Measurements from ENCODE around the gene SEM1. TPM values are rescaled to one million over a fixed set of nuclear protein-coding genes. Genes with fewer than 3 reads are reported as not detected.

The SEM1 gene
- polyA plus RNA-seq, 1 donor from 2014 or later: 49.2 TPM

GRCh38 chr7:96728139-96728538, 18.5 kb upstream of the SEM1 start:
- no peaks in the 10 kb centered on the region for H3F3A ChIP-seq (ENCODE audit: insufficient read depth, low read length, poor library complexity, severe bottlenecking)

DNA sequence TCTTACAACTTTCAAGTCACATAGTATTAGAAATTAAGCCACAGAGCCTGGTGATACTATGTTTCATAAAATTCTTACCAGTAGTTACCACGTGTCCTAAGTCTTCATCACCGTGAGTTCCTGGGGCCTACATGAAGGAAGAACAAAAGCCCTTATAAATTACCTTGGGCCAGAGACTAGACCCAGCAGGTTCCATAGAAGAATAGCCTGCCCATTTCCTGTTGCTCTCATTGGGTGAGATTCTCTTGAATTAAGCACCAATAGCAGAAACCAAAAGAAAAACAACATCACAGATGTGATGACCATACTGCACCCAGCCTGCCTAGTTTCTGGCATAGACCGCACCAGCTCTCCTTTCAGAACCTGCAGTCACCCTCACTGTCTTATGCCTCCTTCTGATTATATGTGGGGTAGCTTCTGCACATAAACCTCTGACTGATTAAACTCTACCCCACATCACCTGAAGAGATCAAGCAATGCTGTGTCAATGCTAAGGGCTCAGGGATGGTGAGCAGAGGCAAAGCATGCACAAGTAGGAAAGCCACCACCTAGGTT, 18.0 kb upstream of the SEM1 start:
- Histone ChIP-seq H2AFZ (ENCODE audit: low read depth, low read length) (no peak overlapping the region), H3F3A (ENCODE audit: insufficient read depth, low read length, poor library complexity, severe bottlenecking) (no peaks in the 10 kb centered on the region), H3K79me2 (replicated peaks; ENCODE audit: insufficient read depth, low read length) (no peaks in the 10 kb centered on the region), H3K36me3 (ENCODE audit: insufficient read depth, low read length) (no peaks in the 10 kb centered on the region), H3K4me2 (ENCODE audit: low read length) (no peak overlapping the region), H4K20me1 (ENCODE audit: insufficient read depth) (no peaks in the 10 kb centered on the region), H3K9me3 (ENCODE audit: low read length) (no peaks in the 10 kb centered on the region), H3K27ac (ENCODE audit: low read length) (no peak overlapping the region), H3K4me3 (ENCODE audit: low read length) (no peak overlapping the region), H3K27me3 (ENCODE audit: insufficient read depth, low read depth, low read length) (no peaks in the 10 kb centered on the region), H3K9ac (ENCODE audit: low read length) (no peak overlapping the region), H3K9me2 (ENCODE audit: insufficient read depth, low read length) (no peaks in the 10 kb centered on the region)
- TF ChIP-seq EP300 (conservative IDR thresholded peaks at IDR 0.05; ENCODE audit: poor library complexity, severe bottlenecking): no peak
- no peak for TF ChIP-seq SMC3 (conservative IDR thresholded peaks at IDR 0.05; ENCODE audit: poor library complexity)
- no peak for TF ChIP-seq REST (IDR thresholded peaks at IDR 0.05; ENCODE audit: borderline replicate concordance)
- TF ChIP-seq, protein P1, sequence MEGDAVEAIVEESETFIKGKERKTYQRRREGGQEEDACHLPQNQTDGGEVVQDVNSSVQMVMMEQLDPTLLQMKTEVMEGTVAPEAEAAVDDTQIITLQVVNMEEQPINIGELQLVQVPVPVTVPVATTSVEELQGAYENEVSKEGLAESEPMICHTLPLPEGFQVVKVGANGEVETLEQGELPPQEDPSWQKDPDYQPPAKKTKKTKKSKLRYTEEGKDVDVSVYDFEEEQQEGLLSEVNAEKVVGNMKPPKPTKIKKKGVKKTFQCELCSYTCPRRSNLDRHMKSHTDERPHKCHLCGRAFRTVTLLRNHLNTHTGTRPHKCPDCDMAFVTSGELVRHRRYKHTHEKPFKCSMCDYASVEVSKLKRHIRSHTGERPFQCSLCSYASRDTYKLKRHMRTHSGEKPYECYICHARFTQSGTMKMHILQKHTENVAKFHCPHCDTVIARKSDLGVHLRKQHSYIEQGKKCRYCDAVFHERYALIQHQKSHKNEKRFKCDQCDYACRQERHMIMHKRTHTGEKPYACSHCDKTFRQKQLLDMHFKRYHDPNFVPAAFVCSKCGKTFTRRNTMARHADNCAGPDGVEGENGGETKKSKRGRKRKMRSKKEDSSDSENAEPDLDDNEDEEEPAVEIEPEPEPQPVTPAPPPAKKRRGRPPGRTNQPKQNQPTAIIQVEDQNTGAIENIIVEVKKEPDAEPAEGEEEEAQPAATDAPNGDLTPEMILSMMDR (IDR thresholded peaks at IDR 0.05; ENCODE audit: poor library complexity, severe bottlenecking): no peak
- no peak for TF ChIP-seq EZH2 (IDR thresholded peaks at IDR 0.05; ENCODE audit: borderline replicate concordance, insufficient read depth, low read length, poor library complexity, severe bottlenecking)
- TF ChIP-seq RAD21 (conservative IDR thresholded peaks at IDR 0.05): no peak
- no peak for TF ChIP-seq TAF1 (IDR thresholded peaks at IDR 0.05; ENCODE audit: low read depth)
- TF ChIP-seq POLR2AphosphoS5 (IDR thresholded peaks at IDR 0.05): no peak

More at GRCh38 chr7:96728139-96728538, 18.5 kb upstream of the SEM1 start:
- no peak overlapping the region for H2AFZ ChIP-seq (ENCODE audit: low read depth, low read length)
- no peak overlapping the region for H3K9ac ChIP-seq (ENCODE audit: low read length)
- H3K4me3 ChIP-seq (ENCODE audit: low read length): no peak overlapping the region
- H3K79me2 ChIP-seq (replicated peaks; ENCODE audit: insufficient read depth, low read length): no peaks in the 10 kb centered on the region
- H3K4me2 ChIP-seq (ENCODE audit: low read length): no peak overlapping the region
- no peaks in the 10 kb centered on the region for H3K27me3 ChIP-seq (ENCODE audit: insufficient read depth, low read depth, low read length)
- H3K9me2 ChIP-seq (ENCODE audit: insufficient read depth, low read length): no peaks in the 10 kb centered on the region
- TF ChIP-seq EP300 (conservative IDR thresholded peaks at IDR 0.05; ENCODE audit: poor library complexity, severe bottlenecking) (no peak), RAD21 (conservative IDR thresholded peaks at IDR 0.05) (no peak), TAF1 (IDR thresholded peaks at IDR 0.05; ENCODE audit: low read depth) (no peak), REST (IDR thresholded peaks at IDR 0.05; ENCODE audit: borderline replicate concordance) (no peak), SMC3 (conservative IDR thresholded peaks at IDR 0.05; ENCODE audit: poor library complexity) (no peak), EZH2 (IDR thresholded peaks at IDR 0.05; ENCODE audit: borderline replicate concordance, insufficient read depth, low read length, poor library complexity, severe bottlenecking) (no peak), POLR2AphosphoS5 (IDR thresholded peaks at IDR 0.05) (no peak)
- H3K9me3 ChIP-seq (ENCODE audit: low read length): no peaks in the 10 kb centered on the region
- no peaks in the 10 kb centered on the region for H4K20me1 ChIP-seq (ENCODE audit: insufficient read depth)
- H3K36me3 ChIP-seq (ENCODE audit: insufficient read depth, low read length): no peaks in the 10 kb centered on the region
- no peak overlapping the region for H3K27ac ChIP-seq (ENCODE audit: low read length)

Data from neural cell (in vitro differentiated cells).